Endothelial cell of umbilical vein (primary cell): ENCODE measurements around the gene LFNG. TPM values are rescaled to one million over a fixed set of nuclear protein-coding genes. Genes with fewer than 3 reads are reported as not detected.

Experiments
- BruUV-seq: library from RNA; stranded (reverse); fragments of 400-500 nt; replicated peaks from 2 replicates; lab custom pipeline; 2021; lab: Mats Ljungman, UMichigan
- CTCF ChIA-PET: fragments of 300-600, 350-600 bp; sonication (Branson Sonifier 250); formaldehyde crosslinking; loops from one replicate; lab custom pipeline; 2021; ENCODE audit warnings: antibody characterized with exemption, inconsistent platforms; lab: Charles Lee
- POLR2A ChIA-PET: fragments of 300-600, 350-600 bp; sonication (Branson Sonifier 250); formaldehyde crosslinking; loops from one replicate; lab custom pipeline; 2021; ENCODE audit warnings: antibody characterized with exemption, inconsistent platforms; lab: Charles Lee
- DNase-seq: peaks from one replicate; pipeline ENCODE4 v3.0.0-alpha.2; 2011; ENCODE audit warnings: low read depth, low spot score
- FAIRE-seq: peaks from 2 replicates; lab custom pipeline; 2011; peaks lifted over from hg19 to GRCh38; lab: Jason Lieb, UNC
- H2AFZ ChIP-seq: 2 replicates; pipeline ENCODE4 v1.6.0; 2012; ENCODE audit warnings: low read depth, low read length, control low read depth, inconsistent platforms
- H3K27ac ChIP-seq: 2 replicates; pipeline ENCODE4 v1.5.1; 2011; ENCODE audit warnings: low read depth, mild to moderate bottlenecking, control low read depth, low read length, moderate library complexity; ENCODE audit not compliant: insufficient read depth
- H3K27me3 ChIP-seq, 2 experiments: 2 replicates each; pipeline versions ENCODE4 v1.6.0 to v1.6.1; 2011; ENCODE audit warnings: low read length in 2 of 2, mixed read lengths in 1 of 2; ENCODE audit not compliant: control insufficient read depth in 2 of 2, insufficient read depth in 2 of 2
- H3K36me3 ChIP-seq, 2 experiments: 2 replicates in 1 of 2; 3 replicates in 1 of 2; pipeline ENCODE4 v1.5.1; 2011; ENCODE audit warnings: low read length in 2 of 2, mild to moderate bottlenecking in 1 of 2, moderate library complexity in 1 of 2; ENCODE audit not compliant: control insufficient read depth in 2 of 2, insufficient read depth in 2 of 2; ENCODE audit errors: extremely low read depth in 1 of 2
- H3K4me1 ChIP-seq: 3 replicates; pipeline ENCODE4 v1.5.1; 2011; ENCODE audit warnings: mild to moderate bottlenecking, low read length; ENCODE audit not compliant: control insufficient read depth, insufficient read depth; ENCODE audit errors: extremely low read depth
- H3K4me2 ChIP-seq: 2 replicates; pipeline ENCODE4 v1.6.1; 2011; ENCODE audit warnings: low read length, control low read depth, mixed read lengths; ENCODE audit not compliant: insufficient read depth
- H3K4me3 ChIP-seq, 3 experiments: fragments of 200-600 bp in 1 of 3; sonication (generic), shearing (Covaris generic) in 1 of 3; replicated peaks in 1 of 3; 2 replicates each; pipeline ENCODE4 v1.5.1; 2011 to 2016; ENCODE audit warnings: control low read depth in 3 of 3, low read length in 3 of 3, mild to moderate bottlenecking in 2 of 3, inconsistent platforms in 1 of 3, low read depth in 1 of 3, moderate library complexity in 1 of 3; ENCODE audit not compliant: insufficient read depth in 1 of 3
- H3K79me2 ChIP-seq: 2 replicates; pipeline ENCODE4 v1.6.0; 2012; ENCODE audit warnings: low read length, inconsistent platforms; ENCODE audit not compliant: control insufficient read depth, insufficient read depth
- H3K9ac ChIP-seq: replicated peaks from 2 replicates; pipeline ENCODE3; 2011; ENCODE audit warnings: low read length, control low read depth; ENCODE audit not compliant: insufficient read depth; ENCODE audit errors: extremely low read depth
- H3K9me1 ChIP-seq: replicated peaks from 3 replicates; pipeline ENCODE4 v1.6.0; 2011; ENCODE audit warnings: mild to moderate bottlenecking, low read length; ENCODE audit not compliant: control insufficient read depth, insufficient read depth; ENCODE audit errors: extremely low read depth
- H3K9me3 ChIP-seq: replicated peaks from 2 replicates; pipeline ENCODE4 v1.5.1; 2012; ENCODE audit warnings: low read length, inconsistent platforms; ENCODE audit not compliant: control insufficient read depth, insufficient read depth
- H4K20me1 ChIP-seq: replicated peaks from 2 replicates; pipeline ENCODE3; 2011; ENCODE audit warnings: mild to moderate bottlenecking, low read length; ENCODE audit not compliant: control insufficient read depth, insufficient read depth; ENCODE audit errors: extremely low read depth
- EZH2 ChIP-seq: IDR thresholded peaks from 2 replicates; pipeline ENCODE4 v1.6.1; 2012; ENCODE audit warnings: borderline replicate concordance, low read depth, mild to moderate bottlenecking, moderate library complexity, low read length, inconsistent platforms; ENCODE audit not compliant: severe bottlenecking
- FOS ChIP-seq: IDR thresholded peaks from 2 replicates; pipeline ENCODE4 v1.6.1; 2011; ENCODE audit warnings: mild to moderate bottlenecking, low read length, moderate library complexity, borderline replicate concordance; ENCODE audit not compliant: insufficient read depth
- GATA2 ChIP-seq: IDR thresholded peaks from 2 replicates; pipeline ENCODE4 v1.7.0; 2011; ENCODE audit warnings: low read depth, mild to moderate bottlenecking, moderate library complexity, mixed read lengths, low read length; ENCODE audit not compliant: insufficient read length, insufficient read depth
- JUN ChIP-seq: IDR thresholded peaks from 2 replicates; pipeline ENCODE4 v1.6.1; 2011; ENCODE audit warnings: borderline replicate concordance, low read depth; ENCODE audit not compliant: insufficient read length, insufficient read depth
- MYC ChIP-seq: IDR thresholded peaks from one replicate; pipeline ENCODE4 v1.6.1; 2011; ENCODE audit warnings: mild to moderate bottlenecking, low read depth, low read length
- POLR2A ChIP-seq: IDR thresholded peaks from 2 replicates; pipeline ENCODE4 v1.6.1; 2012; ENCODE audit warnings: low read depth, mild to moderate bottlenecking, control low read depth, low read length
- POLR2AphosphoS5 ChIP-seq: IDR thresholded peaks from 2 replicates; pipeline ENCODE4 v1.6.1; 2012; ENCODE audit warnings: low read depth, mild to moderate bottlenecking, control low read depth, low read length, moderate library complexity; ENCODE audit not compliant: insufficient read depth
- dilution Hi-C: fragments of 300-500 bp; cut with MboI; formaldehyde crosslinking; loops from one replicate; pipeline ENCODE4 v1.15.0; 2019; ENCODE audit warnings: low sequenced_read_pairs; ENCODE audit not compliant: extremely low pct_ligation_motif_present
- intact Hi-C: fragments of 100-400 bp; cut with micrococcal nuclease; formaldehyde crosslinking; loops from one replicate; pipeline ENCODE4 v1.10.0; 2022
- polyA plus RNA-seq, 4 experiments: library from polyadenylated mRNA; depleted of rRNA in 3 of 4; stranded (reverse) in 3 of 4; unstranded in 1 of 4; fragments of >200 nt; gene quantifications; 2 replicates each; pipeline versions ENCODE4 v1.2.1 to v1.2.3, GENCODE V29; 2011 to 2012; ENCODE audit warnings: missing spikeins in 1 of 4
- total RNA-seq: library from RNA; stranded (reverse); gene quantifications from 2 replicates; pipeline ENCODE4 v1.2.3, GENCODE V29; 2021
- TF ChIP-seq, protein P1 (sequence below): IDR thresholded peaks from 2 replicates; pipeline ENCODE4 v1.6.1; 2011; ENCODE audit not compliant: insufficient read depth, insufficient read length
- TF ChIP-seq, protein P2 (sequence below), 2 donors: IDR thresholded peaks; 1 replicate in 1 of 2; 2 replicates in 1 of 2; pipeline ENCODE4 v1.5.1; 2011; ENCODE audit warnings: low read length in 2 of 2, mild to moderate bottlenecking in 2 of 2, moderate library complexity in 2 of 2, control low read depth in 1 of 2, inconsistent platforms in 1 of 2, low read depth in 1 of 2; ENCODE audit not compliant: insufficient read depth in 1 of 2; ENCODE audit errors: extremely low read depth in 1 of 2

LFNG gene
- total and polyA plus RNA-seq, 2 donors (not counting 3 experiments of a cell fraction or from before 2014, with no cell fraction given), result 12.6 to 13.1 TPM

DNA sequence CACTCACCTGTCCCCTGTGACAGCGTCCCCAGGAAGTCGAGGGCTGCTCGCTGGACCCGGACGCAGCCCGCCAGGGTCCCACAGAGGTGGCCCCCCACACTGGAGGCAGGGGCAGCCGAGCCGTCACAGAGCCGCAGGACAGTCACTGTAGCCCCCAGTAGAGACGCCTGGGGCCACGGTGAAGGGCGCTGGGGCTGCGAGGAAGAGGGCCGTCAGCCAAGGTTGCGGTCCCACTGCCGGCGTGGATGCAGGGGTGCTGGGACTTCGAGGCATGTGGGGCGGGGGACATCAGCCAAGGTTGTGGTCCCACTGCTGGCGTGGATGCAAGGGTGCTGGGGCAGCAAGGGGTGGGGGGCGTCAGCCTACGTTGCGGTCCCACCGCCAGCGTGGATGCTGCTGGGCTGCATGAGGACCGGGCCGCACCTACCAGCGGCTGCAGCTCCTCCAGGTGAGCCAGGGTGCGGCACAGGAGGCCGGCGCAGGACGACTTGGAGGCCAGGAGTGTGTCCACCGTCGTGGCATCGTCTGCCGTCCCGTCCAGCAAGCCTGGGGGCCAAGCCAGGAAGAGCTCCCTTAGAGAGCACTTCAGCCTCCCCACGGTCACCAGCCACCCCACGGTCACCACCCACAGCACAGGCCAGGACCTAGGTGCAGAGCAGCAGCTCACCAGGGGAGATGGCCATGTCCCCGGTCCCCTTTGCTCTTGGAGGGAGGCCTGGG is 21.9 kb downstream of the LFNG start:
- POLR2A ChIA-PET, result no interaction called here
- CTCF ChIA-PET, result no interaction called here
- no peak overlapping the region for H3K9ac ChIP-seq
- no peaks in the 10 kb centered on the region for H4K20me1 ChIP-seq
- no peak overlapping the region for H3K4me2 ChIP-seq
- H3K36me3 ChIP-seq, result peaks cover 0 to 37% of the 10 kb centered on the region in 2 experiments
- no peaks in the 10 kb centered on the region for H3K9me1 ChIP-seq
- H3K9me3 ChIP-seq, result no peaks in the 10 kb centered on the region
- no peaks in the 10 kb centered on the region for H3K27me3 ChIP-seq
- H3K4me3 ChIP-seq, result no peak overlapping the region
- H2AFZ ChIP-seq, result no peak overlapping the region
- TF ChIP-seq JUN, result no peak
- TF ChIP-seq GATA2, result no peak
- TF ChIP-seq, protein P1, sequence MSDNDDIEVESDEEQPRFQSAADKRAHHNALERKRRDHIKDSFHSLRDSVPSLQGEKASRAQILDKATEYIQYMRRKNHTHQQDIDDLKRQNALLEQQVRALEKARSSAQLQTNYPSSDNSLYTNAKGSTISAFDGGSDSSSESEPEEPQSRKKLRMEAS, result no peak
- TF ChIP-seq POLR2AphosphoS5, result no peak
- no peak for TF ChIP-seq POLR2A
- TF ChIP-seq FOS, result no peak
- no peak for TF ChIP-seq MYC
- TF ChIP-seq, protein P2, sequence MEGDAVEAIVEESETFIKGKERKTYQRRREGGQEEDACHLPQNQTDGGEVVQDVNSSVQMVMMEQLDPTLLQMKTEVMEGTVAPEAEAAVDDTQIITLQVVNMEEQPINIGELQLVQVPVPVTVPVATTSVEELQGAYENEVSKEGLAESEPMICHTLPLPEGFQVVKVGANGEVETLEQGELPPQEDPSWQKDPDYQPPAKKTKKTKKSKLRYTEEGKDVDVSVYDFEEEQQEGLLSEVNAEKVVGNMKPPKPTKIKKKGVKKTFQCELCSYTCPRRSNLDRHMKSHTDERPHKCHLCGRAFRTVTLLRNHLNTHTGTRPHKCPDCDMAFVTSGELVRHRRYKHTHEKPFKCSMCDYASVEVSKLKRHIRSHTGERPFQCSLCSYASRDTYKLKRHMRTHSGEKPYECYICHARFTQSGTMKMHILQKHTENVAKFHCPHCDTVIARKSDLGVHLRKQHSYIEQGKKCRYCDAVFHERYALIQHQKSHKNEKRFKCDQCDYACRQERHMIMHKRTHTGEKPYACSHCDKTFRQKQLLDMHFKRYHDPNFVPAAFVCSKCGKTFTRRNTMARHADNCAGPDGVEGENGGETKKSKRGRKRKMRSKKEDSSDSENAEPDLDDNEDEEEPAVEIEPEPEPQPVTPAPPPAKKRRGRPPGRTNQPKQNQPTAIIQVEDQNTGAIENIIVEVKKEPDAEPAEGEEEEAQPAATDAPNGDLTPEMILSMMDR (IDR thresholded peaks at IDR 0.05; ENCODE audit: extremely low read depth in 1 of 2, insufficient read depth in 1 of 2, low read depth in 1 of 2, low read length in 2 of 2), result no peak
- no peak for TF ChIP-seq EZH2
- no peaks in the 10 kb centered on the region for H3K79me2 ChIP-seq
- no peak overlapping the region for H3K27ac ChIP-seq
- dilution Hi-C loops (no loop called here), intact Hi-C loops (no loop called here)
- DNase-seq, result no peak
- no TSS peak for BruUV-seq
- FAIRE-seq, result no peak
- no peaks in the 10 kb centered on the region for H3K4me1 ChIP-seq
